ENCODE measurements around the gene CPO.

GRCh38 chr2:206982360-206982955 lies 43.1 kb downstream of the CPO start:
- TF ChIP-seq CTCF (IDR thresholded peaks at IDR 0.05) (no peak), POLR2A (IDR thresholded peaks at IDR 0.05) (no peak)
